Measurements from ENCODE around the gene AKAP6. TPM values are rescaled to one million over a fixed set of nuclear protein-coding genes. Genes with fewer than 3 reads are reported as not detected.

The AKAP6 gene
- total RNA-seq, 1 experiment from 2014 or later: 1.1 TPM

- Histone ChIP-seq H2BK20ac (ENCODE audit: low read depth, low read length, poor library complexity, severe bottlenecking) (no peak overlapping the region), H4K20me1 (ENCODE audit: control insufficient read depth, insufficient read depth, insufficient read length) (no peaks in the 10 kb centered on the region), H2BK15ac (ENCODE audit: low read depth, low read length) (no peak overlapping the region), H2BK12ac (ENCODE audit: insufficient read length, low read depth, low read length) (no peak overlapping the region), H4K5ac (ENCODE audit: insufficient read length, low read depth, low read length) (no peak overlapping the region), H4K8ac (replicated peaks; ENCODE audit: insufficient read length, low read depth, low read length) (no peak overlapping the region), H3K9me3 (ENCODE audit: control insufficient read depth, low read depth, low read length) (no peaks in the 10 kb centered on the region), H3K4me1 (ENCODE audit: insufficient read depth, low read length) (no peaks in the 10 kb centered on the region), H3K27ac (ENCODE audit: insufficient read length, low read depth, low read length) (no peak overlapping the region), H2BK5ac (ENCODE audit: insufficient read length, low read length) (no peak overlapping the region), H3K4me2 (ENCODE audit: insufficient read depth, insufficient read length, low read length) (no peak overlapping the region), H3T11ph (ENCODE audit: low read length) (no peak overlapping the region), H3K23ac (ENCODE audit: insufficient read length, low read depth, low read length) (no peak overlapping the region), H3K23me2 (ENCODE audit: insufficient read length, low read depth, low read length, poor library complexity, severe bottlenecking) (no peaks in the 10 kb centered on the region), H3K18ac (ENCODE audit: insufficient read length, low read depth, low read length) (no peak overlapping the region), H3K56ac (ENCODE audit: insufficient read length, low read depth, low read length) (no peak overlapping the region), H2AFZ (ENCODE audit: low read length) (no peak overlapping the region), H2BK120ac (ENCODE audit: low read depth, low read length, poor library complexity, severe bottlenecking) (no peak overlapping the region), H3K27me3 (ENCODE audit: insufficient read depth, low read length) (no peaks in the 10 kb centered on the region), H3K79me2 (ENCODE audit: insufficient read depth, low read length) (no peaks in the 10 kb centered on the region), H3K14ac (ENCODE audit: insufficient read depth, low read length) (no peak overlapping the region), H3K9ac (ENCODE audit: extremely low read depth, insufficient read length, low read length) (no peak overlapping the region), H4K91ac (ENCODE audit: insufficient read length, low read depth, low read length) (no peak overlapping the region), H3K79me1 (ENCODE audit: insufficient read depth, low read depth, low read length, poor library complexity, severe bottlenecking) (no peaks in the 10 kb centered on the region), H3K4ac (ENCODE audit: low read depth, low read length) (no peak overlapping the region), H2AK5ac (ENCODE audit: insufficient read length, low read length) (no peak overlapping the region)
- no peak for DNase-seq
- no peaks in the 10 kb centered on the region for H3K27me3 Mint-ChIP-seq (ENCODE audit: low read depth)
- no peak overlapping the region for H3K4me3 Mint-ChIP-seq
- WGBS (ENCODE audit: extremely low coverage, insufficient read length, low lambda C conversion rate): no CpG with 5 or more reads among the region's 1 CpG
- peaks cover 0 to 2% of the 10 kb centered on the region in 2 experiments; a peak in 1 of 4 replicates for H3K4me1 Mint-ChIP-seq
- H3K27ac Mint-ChIP-seq: no peak overlapping the region
- no peak for TF ChIP-seq CTCF (conservative IDR thresholded peaks at IDR 0.05)
- peaks cover 17 to 18% of the 10 kb centered on the region in 2 experiments; a peak in 4 of 5 replicates for H3K9me3 Mint-ChIP-seq
- peaks cover 3 to 14% (median 10%) of the 10 kb centered on the region in 3 experiments; a peak in 5 of 7 replicates for H3K36me3 Mint-ChIP-seq (ENCODE audit: insufficient read depth in 1 of 3, low read depth in 3 of 3)
These were observed 90.3 kb downstream of the AKAP6 start for GRCh38 chr14:32419429-32419828.

All from H9 (cell line).